HEK293 (cell line): ENCODE results near the gene PLIN4.

Source experiments
- CTCF ChIA-PET: fragments of 350-600 bp; formaldehyde crosslinking; extraction: SDS; loops from one replicate; lab custom pipeline; 2021; ENCODE audit warnings: antibody characterized with exemption; lab: Yijun Ruan, JAX
- POLR2A ChIA-PET: fragments of 300-600 bp; formaldehyde crosslinking; extraction: SDS; loops from one replicate; lab custom pipeline; 2020; ENCODE audit warnings: antibody characterized with exemption, inconsistent platforms; lab: Yijun Ruan, JAX
- H3K27ac ChIP-seq: fragments of 200-500 bp; sonication (Bioruptor generic); 2 replicates; pipeline ENCODE4 v1.5.1; 2014; ENCODE audit warnings: low read depth, low read length, control low read depth, inconsistent platforms; ENCODE audit errors: extremely low read depth
- H3K36me3 ChIP-seq, 2 experiments: fragments of 200-500 bp in 1 of 2; sonication (Bioruptor generic) in 1 of 2; 1 replicate in 1 of 2; 2 replicates in 1 of 2; pipeline ENCODE4 v1.5.1; 2014 to 2017; ENCODE audit warnings: inconsistent platforms in 2 of 2, low read length in 2 of 2; ENCODE audit not compliant: control insufficient read depth in 2 of 2, insufficient read depth in 1 of 2
- H3K4me1 ChIP-seq: fragments of 200-500 bp; sonication (Bioruptor generic); 2 replicates; pipeline ENCODE4 v1.5.1; 2014; ENCODE audit warnings: mild to moderate bottlenecking, low read length, inconsistent platforms; ENCODE audit not compliant: control insufficient read depth, insufficient read depth
- H3K4me3 ChIP-seq: 2 replicates; pipeline ENCODE4 v1.5.1; 2011; ENCODE audit warnings: low read depth, mild to moderate bottlenecking, control low read depth, low read length, moderate library complexity
- H3K9me3 ChIP-seq: fragments of 200-500 bp; sonication (Bioruptor generic); 2 replicates; pipeline ENCODE4 v1.5.1; 2014; ENCODE audit warnings: low read depth, low read length, inconsistent platforms; ENCODE audit not compliant: control insufficient read depth, insufficient read depth
- BCL11A ChIP-seq: fragments of 450-650 bp; formaldehyde crosslinking; IDR thresholded peaks from 2 replicates; pipeline ENCODE4 v1.5.1; 2016; ENCODE audit warnings: low read depth, missing biosample characterization, missing genetic modification characterization
- GLI2 ChIP-seq: fragments of 450-650 bp; formaldehyde crosslinking; IDR thresholded peaks from 2 replicates; pipeline ENCODE4; 2017; ENCODE audit warnings: missing biosample characterization, missing genetic modification characterization, low read depth, borderline replicate concordance
- KLF7 ChIP-seq: fragments of 450-650 bp; formaldehyde crosslinking; IDR thresholded peaks from 2 replicates; pipeline ENCODE4 v1.5.1; 2016; ENCODE audit warnings: missing biosample characterization, missing genetic modification characterization, borderline replicate concordance
- PBX3 ChIP-seq: sonication (generic); formaldehyde crosslinking; IDR thresholded peaks from 2 replicates; pipeline ENCODE4 v1.8.1; 2022; ENCODE audit warnings: mild to moderate bottlenecking, moderate library complexity, missing genetic modification reagents
- RBAK ChIP-seq: fragments of 450-650 bp; formaldehyde crosslinking; IDR thresholded peaks from 2 replicates; pipeline ENCODE4 v1.5.1; 2016; ENCODE audit warnings: missing biosample characterization, missing genetic modification characterization
- TSHZ1 ChIP-seq: fragments of 450-650 bp; formaldehyde crosslinking; IDR thresholded peaks from 2 replicates; pipeline ENCODE4 v1.5.1; 2016; ENCODE audit warnings: missing biosample characterization, missing genetic modification characterization, borderline replicate concordance
- ZFP41 ChIP-seq: fragments of 450-650 bp; formaldehyde crosslinking; IDR thresholded peaks from 2 replicates; pipeline ENCODE4 v1.5.1; 2016; ENCODE audit warnings: missing biosample characterization, missing genetic modification characterization, borderline replicate concordance
- ZNF19 ChIP-seq: fragments of 450-650 bp; formaldehyde crosslinking; IDR thresholded peaks from 2 replicates; pipeline ENCODE4; 2016; ENCODE audit warnings: missing biosample characterization, missing genetic modification characterization, low read depth
- ZNF223 ChIP-seq: fragments of 450-650 bp; formaldehyde crosslinking; IDR thresholded peaks from 2 replicates; pipeline ENCODE4 v1.5.1; 2016; ENCODE audit warnings: missing biosample characterization, missing genetic modification characterization
- ZNF266 ChIP-seq: fragments of 450-650 bp; formaldehyde crosslinking; IDR thresholded peaks from 2 replicates; pipeline ENCODE4 v1.5.1; 2016; ENCODE audit warnings: missing biosample characterization, missing genetic modification characterization, low read depth
- ZNF311 ChIP-seq: fragments of 450-650 bp; formaldehyde crosslinking; IDR thresholded peaks from 2 replicates; pipeline ENCODE4 v1.5.1; 2017; ENCODE audit warnings: missing biosample characterization, missing genetic modification characterization, borderline replicate concordance
- ZNF391 ChIP-seq: fragments of 450-650 bp; formaldehyde crosslinking; IDR thresholded peaks from 2 replicates; pipeline ENCODE4 v1.5.1; 2016; ENCODE audit warnings: low read depth, missing biosample characterization, missing genetic modification characterization, borderline replicate concordance
- ZNF488 ChIP-seq: fragments of 450-650 bp; formaldehyde crosslinking; IDR thresholded peaks from 2 replicates; pipeline ENCODE4 v1.5.1; 2016; ENCODE audit warnings: missing biosample characterization, missing genetic modification characterization
- ZNF518A ChIP-seq: fragments of 450-650 bp; formaldehyde crosslinking; conservative IDR thresholded peaks from 2 replicates; pipeline ENCODE4 v1.5.1; 2016; ENCODE audit warnings: low read depth, missing biosample characterization, missing genetic modification characterization
- ZNF544 ChIP-seq: fragments of 450-650 bp; formaldehyde crosslinking; IDR thresholded peaks from 2 replicates; pipeline ENCODE4 v1.5.0; 2017; ENCODE audit warnings: missing biosample characterization, missing genetic modification characterization
- ZNF560 ChIP-seq: fragments of 450-650 bp; formaldehyde crosslinking; IDR thresholded peaks from 2 replicates; pipeline ENCODE4 v1.5.1; 2017; ENCODE audit warnings: missing biosample characterization, missing genetic modification characterization, borderline replicate concordance
- ZNF571 ChIP-seq: fragments of 450-650 bp; formaldehyde crosslinking; IDR thresholded peaks from 2 replicates; pipeline ENCODE4 v1.5.0; 2017; ENCODE audit warnings: missing biosample characterization, missing genetic modification characterization
- ZNF596 ChIP-seq: fragments of 450-650 bp; IDR thresholded peaks from 2 replicates; pipeline ENCODE4 v1.5.0; 2018; ENCODE audit warnings: missing biosample characterization, mild to moderate bottlenecking, missing genetic modification characterization, moderate library complexity
- ZNF658 ChIP-seq: fragments of 450-650 bp; formaldehyde crosslinking; IDR thresholded peaks from 2 replicates; pipeline ENCODE4; 2016; ENCODE audit warnings: missing biosample characterization, missing genetic modification characterization
- ZNF777 ChIP-seq: fragments of 450-650 bp; formaldehyde crosslinking; IDR thresholded peaks from 2 replicates; pipeline ENCODE4 v1.5.1; 2017; ENCODE audit warnings: missing biosample characterization, missing genetic modification characterization, borderline replicate concordance
- ZSCAN18 ChIP-seq: fragments of 450-650 bp; formaldehyde crosslinking; IDR thresholded peaks from 2 replicates; pipeline ENCODE4 v1.5.1; 2016; ENCODE audit warnings: missing biosample characterization, missing genetic modification characterization
- ZSCAN5A ChIP-seq: fragments of 450-650 bp; formaldehyde crosslinking; IDR thresholded peaks from 2 replicates; pipeline ENCODE4 v1.5.1; 2016; ENCODE audit warnings: missing biosample characterization, missing genetic modification characterization

Gene PLIN4

GRCh38 chr19:4519521-4520277, 1.4 kb upstream of the PLIN4 start (continued):
- no peak for TF ChIP-seq TSHZ1 (tag by site-specific recombination)
- no peak for TF ChIP-seq ZNF311 (tag by site-specific recombination)

- TF ChIP-seq ZNF223 (no peak), ZNF266 (tag by site-specific recombination) (no peak), ZNF596 (tag by site-specific recombination) (no peak), ZNF518A (no peak), ZNF658 (no peak), ZNF777 (tag by site-specific recombination) (no peak), ZNF19 (tag by site-specific recombination) (no peak), RBAK (tag by site-specific recombination) (no peak), PBX3 (no peak), ZFP41 (tag by site-specific recombination) (no peak), ZNF391 (tag by site-specific recombination) (no peak), GLI2 (tag by site-specific recombination) (no peak), ZSCAN18 (tag by site-specific recombination) (no peak), ZSCAN5A (no peak), ZNF488 (tag by site-specific recombination) (no peak), BCL11A (tag by site-specific recombination) (no peak), ZNF544 (tag by site-specific recombination) (no peak), KLF7 (tag by site-specific recombination) (no peak), ZNF571 (tag by site-specific recombination) (no peak), ZNF560 (tag by site-specific recombination) (no peak)
- ChIA-PET POLR2A (no interaction called here), CTCF (no interaction called here)
- no peaks in the 10 kb centered on the region for H3K4me1 ChIP-seq
- H3K9me3 ChIP-seq: no peaks in the 10 kb centered on the region
- no peak overlapping the region for H3K4me3 ChIP-seq
- H3K27ac ChIP-seq: no peak overlapping the region
- no peaks in the 10 kb centered on the region for H3K36me3 ChIP-seq
Observed at GRCh38 chr19:4519172-4519496, 848 bp upstream of the PLIN4 start.
